H9 (cell line): ENCODE data around the gene PFDN1. TPM values are rescaled to one million over a fixed set of nuclear protein-coding genes. Genes with fewer than 3 reads are reported as not detected.

Source experiments
- DNase-seq: peaks from one replicate; pipeline ENCODE4 v3.0.0-alpha.2; 2017
- H2AFZ ChIP-seq: one replicate; pipeline ENCODE4 v1.6.1; 2013; ENCODE audit warnings: mild to moderate bottlenecking, low read length, control low read depth, moderate library complexity
- H2AK5ac ChIP-seq: 2 replicates; pipeline ENCODE4 v1.6.1; 2013; ENCODE audit warnings: low read length, control low read depth, mixed read lengths; ENCODE audit not compliant: insufficient read length
- H2BK120ac ChIP-seq: one replicate; pipeline ENCODE4 v1.6.1; 2013; ENCODE audit warnings: low read depth, mild to moderate bottlenecking, low read length, control low read depth, inconsistent platforms; ENCODE audit not compliant: poor library complexity, severe bottlenecking
- H2BK12ac ChIP-seq: 2 replicates; pipeline ENCODE4 v1.6.1; 2013; ENCODE audit warnings: low read length, control low read depth, mixed read lengths, low read depth; ENCODE audit not compliant: insufficient read length
- H2BK15ac ChIP-seq: 2 replicates; pipeline ENCODE4 v1.6.1; 2013; ENCODE audit warnings: low read depth, low read length, control low read depth
- H2BK20ac ChIP-seq: one replicate; pipeline ENCODE4 v1.6.1; 2013; ENCODE audit warnings: low read depth, mild to moderate bottlenecking, low read length, control low read depth, inconsistent platforms; ENCODE audit not compliant: poor library complexity, severe bottlenecking
- H2BK5ac ChIP-seq: 2 replicates; pipeline ENCODE4 v1.6.1; 2013; ENCODE audit warnings: low read length, control low read depth, mixed read lengths; ENCODE audit not compliant: insufficient read length
- H3K14ac ChIP-seq: 2 replicates; pipeline ENCODE4 v1.6.1; 2013; ENCODE audit warnings: low read length, control low read depth; ENCODE audit not compliant: insufficient read depth
- H3K18ac ChIP-seq: 2 replicates; pipeline ENCODE4 v1.6.1; 2013; ENCODE audit warnings: low read depth, mild to moderate bottlenecking, mixed read lengths, low read length, control low read depth; ENCODE audit not compliant: insufficient read length
- H3K23ac ChIP-seq: 2 replicates; pipeline ENCODE4 v1.6.1; 2013; ENCODE audit warnings: low read length, control low read depth, mixed read lengths, low read depth; ENCODE audit not compliant: insufficient read length
- H3K23me2 ChIP-seq: 2 replicates; pipeline ENCODE4 v1.6.1; 2013; ENCODE audit warnings: low read depth, mild to moderate bottlenecking, mixed read lengths, low read length, control low read depth; ENCODE audit not compliant: insufficient read length, poor library complexity, severe bottlenecking
- H3K27ac ChIP-seq: 2 replicates; pipeline ENCODE4 v1.5.1; 2013; ENCODE audit warnings: low read length, control low read depth, mixed read lengths, low read depth; ENCODE audit not compliant: insufficient read length
- H3K27me3 ChIP-seq: 2 replicates; pipeline ENCODE4 v1.6.1; 2013; ENCODE audit warnings: low read length, control low read depth, inconsistent platforms; ENCODE audit not compliant: insufficient read depth
- H3K4ac ChIP-seq: 2 replicates; pipeline ENCODE4 v1.6.1; 2013; ENCODE audit warnings: low read depth, mild to moderate bottlenecking, control low read depth, inconsistent platforms, low read length, moderate library complexity
- H3K4me1 ChIP-seq: 2 replicates; pipeline ENCODE4 v1.6.1; 2013; ENCODE audit warnings: low read length, control low read depth, inconsistent platforms; ENCODE audit not compliant: insufficient read depth
- H3K4me2 ChIP-seq: 2 replicates; pipeline ENCODE4 v1.6.1; 2013; ENCODE audit warnings: low read length, control low read depth, mixed read lengths; ENCODE audit not compliant: insufficient read length, insufficient read depth
- H3K56ac ChIP-seq: 2 replicates; pipeline ENCODE4 v1.6.1; 2013; ENCODE audit warnings: low read depth, mild to moderate bottlenecking, mixed read lengths, low read length, control low read depth; ENCODE audit not compliant: insufficient read length
- H3K79me1 ChIP-seq: 2 replicates; pipeline ENCODE4 v1.6.1; 2013; ENCODE audit warnings: low read depth, mild to moderate bottlenecking, moderate library complexity, low read length, control low read depth, inconsistent platforms; ENCODE audit not compliant: insufficient read depth, poor library complexity, severe bottlenecking
- H3K79me2 ChIP-seq: 2 replicates; pipeline ENCODE4 v1.6.1; 2013; ENCODE audit warnings: low read length, control low read depth, inconsistent platforms; ENCODE audit not compliant: insufficient read depth
- H3K9ac ChIP-seq: 2 replicates; pipeline ENCODE4 v1.6.1; 2013; ENCODE audit warnings: low read length, control low read depth, mixed read lengths; ENCODE audit not compliant: insufficient read length; ENCODE audit errors: extremely low read depth
- H3K9me3 ChIP-seq: one replicate; pipeline ENCODE4 v1.6.1; 2013; ENCODE audit warnings: low read depth, low read length, inconsistent platforms; ENCODE audit not compliant: control insufficient read depth
- H3T11ph ChIP-seq: one replicate; pipeline ENCODE4 v1.6.1; 2013; ENCODE audit warnings: mild to moderate bottlenecking, low read length, control low read depth, inconsistent platforms
- H4K20me1 ChIP-seq: one replicate; pipeline ENCODE4 v1.6.1; 2013; ENCODE audit not compliant: control insufficient read depth, insufficient read length, insufficient read depth
- H4K5ac ChIP-seq: 2 replicates; pipeline ENCODE4 v1.6.1; 2013; ENCODE audit warnings: low read depth, mild to moderate bottlenecking, mixed read lengths, low read length, control low read depth; ENCODE audit not compliant: insufficient read length
- H4K8ac ChIP-seq: replicated peaks from 2 replicates; pipeline ENCODE4 v1.6.1; 2013; ENCODE audit warnings: low read length, control low read depth, mixed read lengths, low read depth; ENCODE audit not compliant: insufficient read length
- H4K91ac ChIP-seq: 2 replicates; pipeline ENCODE4 v1.6.1; 2013; ENCODE audit warnings: low read depth, mild to moderate bottlenecking, moderate library complexity, mixed read lengths, low read length, control low read depth; ENCODE audit not compliant: insufficient read length
- H3K27ac Mint-ChIP-seq, 3 experiments: 2 replicates in 2 of 3; 3 replicates in 1 of 3; pipeline ENCODE4 v1.8.0; 2020 to 2021; ENCODE audit warnings: mixed read lengths in 3 of 3, mild to moderate bottlenecking in 1 of 3, moderate library complexity in 1 of 3
- H3K27me3 Mint-ChIP-seq: 2 replicates; pipeline ENCODE4 v1.8.0; 2021; ENCODE audit warnings: low read depth, mild to moderate bottlenecking, moderate library complexity, mixed read lengths
- H3K36me3 Mint-ChIP-seq, 3 experiments: 2 replicates in 2 of 3; 3 replicates in 1 of 3; pipeline ENCODE4 v1.8.0; 2020 to 2021; ENCODE audit warnings: low read depth in 3 of 3, mixed read lengths in 3 of 3; ENCODE audit not compliant: insufficient read depth in 1 of 3
- H3K4me1 Mint-ChIP-seq, 2 experiments: 2 replicates each; pipeline ENCODE4 v1.8.0; 2020; ENCODE audit warnings: mixed read lengths in 2 of 2
- H3K4me3 Mint-ChIP-seq, 2 experiments: 2 replicates in 1 of 2; 3 replicates in 1 of 2; pipeline ENCODE4 v1.8.0; 2020 to 2021; ENCODE audit warnings: mild to moderate bottlenecking in 2 of 2, mixed read lengths in 2 of 2, moderate library complexity in 1 of 2
- H3K9me3 Mint-ChIP-seq, 2 experiments: 2 replicates in 1 of 2; 3 replicates in 1 of 2; pipeline ENCODE4 v1.8.0; 2020; ENCODE audit warnings: mild to moderate bottlenecking in 2 of 2, mixed read lengths in 2 of 2, moderate library complexity in 1 of 2
- WGBS: extraction: QIAGEN DNeasy Blood & Tissue Kit; methylation state at CpG from one replicate; pipeline ENCODE4 v1.1.7; 2013; ENCODE audit warnings: missing lambda C conversion rate, low lambda C conversion rate, mixed read lengths; ENCODE audit not compliant: insufficient read length; ENCODE audit errors: extremely low coverage; 5-methylcytosine and 5-hydroxymethylcytosine counted together
- total RNA-seq: library from RNA; stranded (reverse); gene quantifications from 2 replicates; pipeline ENCODE4 v1.2.1, GENCODE V29; 2021
- TF ChIP-seq, protein P1 (sequence below): fragments of 200-600 bp; sonication (generic); conservative IDR thresholded peaks from 3 replicates; pipeline ENCODE4 v1.8.0; 2021; ENCODE audit warnings: antibody characterized with exemption, mild to moderate bottlenecking

Gene PFDN1
- total RNA-seq, 1 experiment from 2014 or later: 58.3 TPM

DNA sequence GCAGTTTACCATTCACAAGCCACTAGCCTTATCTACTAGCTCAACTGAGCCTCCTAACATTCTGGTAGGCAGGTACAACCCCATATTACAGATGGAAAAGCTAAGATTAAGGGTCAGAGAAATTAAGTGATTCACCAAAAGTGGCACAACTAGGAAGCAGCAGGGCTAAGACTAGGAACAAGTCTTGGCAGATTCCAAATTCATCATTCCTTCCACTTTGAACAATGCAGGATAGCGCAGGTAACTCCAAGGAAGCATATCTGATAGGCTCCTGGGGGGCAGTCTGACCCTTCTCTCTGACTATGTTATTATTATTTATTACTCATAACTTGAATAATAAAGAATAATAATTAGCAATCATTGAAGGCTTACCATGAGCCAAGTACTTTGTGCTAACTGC is 35.0 kb upstream of the PFDN1 start:
- no peaks in the 10 kb centered on the region for H3K27me3 Mint-ChIP-seq
- no peak overlapping the region for H3K4me2 ChIP-seq
- H3K36me3 Mint-ChIP-seq: peaks cover 0 to 16% (median 0%) of the 10 kb centered on the region in 3 experiments; a peak in 4 of 7 replicates
- H3K23ac ChIP-seq: no peak overlapping the region
- H3K9ac ChIP-seq: no peak overlapping the region
- H3K27me3 ChIP-seq: no peaks in the 10 kb centered on the region
- H3K27ac ChIP-seq: no peak overlapping the region
- WGBS: no CpG with 5 or more reads among the region's 1 CpG
- no peaks in the 10 kb centered on the region for H3K79me1 ChIP-seq
- no peaks in the 10 kb centered on the region for H3K23me2 ChIP-seq
- no peak overlapping the region for H3K18ac ChIP-seq
- H2BK12ac ChIP-seq: no peak overlapping the region
- H3K4me3 Mint-ChIP-seq: no peak overlapping the region
- H3K9me3 ChIP-seq: no peaks in the 10 kb centered on the region
- H2AFZ ChIP-seq: no peak overlapping the region
- no peak overlapping the region for H4K8ac ChIP-seq
- H3K79me2 ChIP-seq: no peaks in the 10 kb centered on the region
- TF ChIP-seq, protein P1, sequence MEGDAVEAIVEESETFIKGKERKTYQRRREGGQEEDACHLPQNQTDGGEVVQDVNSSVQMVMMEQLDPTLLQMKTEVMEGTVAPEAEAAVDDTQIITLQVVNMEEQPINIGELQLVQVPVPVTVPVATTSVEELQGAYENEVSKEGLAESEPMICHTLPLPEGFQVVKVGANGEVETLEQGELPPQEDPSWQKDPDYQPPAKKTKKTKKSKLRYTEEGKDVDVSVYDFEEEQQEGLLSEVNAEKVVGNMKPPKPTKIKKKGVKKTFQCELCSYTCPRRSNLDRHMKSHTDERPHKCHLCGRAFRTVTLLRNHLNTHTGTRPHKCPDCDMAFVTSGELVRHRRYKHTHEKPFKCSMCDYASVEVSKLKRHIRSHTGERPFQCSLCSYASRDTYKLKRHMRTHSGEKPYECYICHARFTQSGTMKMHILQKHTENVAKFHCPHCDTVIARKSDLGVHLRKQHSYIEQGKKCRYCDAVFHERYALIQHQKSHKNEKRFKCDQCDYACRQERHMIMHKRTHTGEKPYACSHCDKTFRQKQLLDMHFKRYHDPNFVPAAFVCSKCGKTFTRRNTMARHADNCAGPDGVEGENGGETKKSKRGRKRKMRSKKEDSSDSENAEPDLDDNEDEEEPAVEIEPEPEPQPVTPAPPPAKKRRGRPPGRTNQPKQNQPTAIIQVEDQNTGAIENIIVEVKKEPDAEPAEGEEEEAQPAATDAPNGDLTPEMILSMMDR: no peak
- no peak overlapping the region for H2AK5ac ChIP-seq
- peak overlapping the region in 1 of 3 experiments; percentile 39; a peak in 1 of 7 replicates for H3K27ac Mint-ChIP-seq
- no peak overlapping the region for H4K5ac ChIP-seq
- H3T11ph ChIP-seq: no peak overlapping the region
- H2BK20ac ChIP-seq: no peak overlapping the region
- no peak overlapping the region for H3K56ac ChIP-seq
- no peaks in the 10 kb centered on the region for H4K20me1 ChIP-seq
- H3K4ac ChIP-seq: no peak overlapping the region
- H3K4me1 ChIP-seq: no peaks in the 10 kb centered on the region; the same call in 1 of the 2 replicates
- H2BK15ac ChIP-seq: no peak overlapping the region
- no peak overlapping the region for H4K91ac ChIP-seq
- no peak overlapping the region for H3K14ac ChIP-seq
- no peaks in the 10 kb centered on the region for H3K9me3 Mint-ChIP-seq
- H3K4me1 Mint-ChIP-seq: peaks cover 0 to 2% of the 10 kb centered on the region in 2 experiments; a peak in 1 of 4 replicates
- H2BK5ac ChIP-seq: no peak overlapping the region
- DNase-seq: no peak
- no peak overlapping the region for H2BK120ac ChIP-seq
